CD4-positive, alpha-beta memory T cell (primary cell): ENCODE measurements around the gene TOMM22. TPM values are rescaled to one million over a fixed set of nuclear protein-coding genes. Genes with fewer than 3 reads are reported as not detected.

Experiments
- CTCF ChIA-PET: fragments of 350-600 bp; sonication (Branson Sonifier 250); formaldehyde crosslinking; loops from one replicate; lab custom pipeline; 2021; ENCODE audit warnings: inconsistent platforms; ENCODE audit not compliant: partially characterized antibody; lab: Charles Lee
- POLR2A ChIA-PET: fragments of 350-600 bp; sonication (Branson Sonifier 250); formaldehyde crosslinking; loops from one replicate; lab custom pipeline; 2021; ENCODE audit not compliant: partially characterized antibody; lab: Charles Lee
- DNase-seq, 5 donors: peaks; one replicate each; pipeline versions ENCODE4 v3.0.0 to v3.0.0-alpha.2; 2020 to 2022; ENCODE audit warnings: mixed read lengths in 1 of 5
- H3K27ac ChIP-seq: one replicate; pipeline ENCODE4 v1.7.0; 2013; ENCODE audit warnings: low read depth, low read length
- H3K27me3 ChIP-seq: 2 replicates; pipeline ENCODE4 v1.7.0; 2013; ENCODE audit warnings: mild to moderate bottlenecking, low read length, moderate library complexity; ENCODE audit not compliant: insufficient read depth
- H3K36me3 ChIP-seq: 2 replicates; pipeline ENCODE4 v1.7.0; 2013; ENCODE audit warnings: mild to moderate bottlenecking, low read length, moderate library complexity; ENCODE audit not compliant: insufficient read depth
- H3K4me1 ChIP-seq: 2 replicates; pipeline ENCODE4 v1.7.0; 2013; ENCODE audit warnings: mild to moderate bottlenecking, low read length, moderate library complexity; ENCODE audit not compliant: insufficient read depth
- H3K4me3 ChIP-seq, 2 donors: one replicate each; pipeline ENCODE4 v1.7.0; 2013; ENCODE audit warnings: low read length in 2 of 2, mild to moderate bottlenecking in 1 of 2
- H3K9me3 ChIP-seq, 2 donors: one replicate each; pipeline ENCODE4 v1.7.0; 2013; ENCODE audit warnings: low read length in 2 of 2, control low read depth in 1 of 2; ENCODE audit not compliant: control insufficient read depth in 1 of 2
- H3K27ac Mint-ChIP-seq, 7 donors: one replicate each; pipeline ENCODE4 v1.8.0; 2020 to 2021; ENCODE audit warnings: mixed read lengths in 7 of 7, mild to moderate bottlenecking in 6 of 7, inconsistent platforms in 3 of 7, moderate library complexity in 3 of 7
- H3K27me3 Mint-ChIP-seq, 2 donors: one replicate each; pipeline ENCODE4 v1.8.0; 2020 to 2021; ENCODE audit warnings: mixed read lengths in 2 of 2
- H3K36me3 Mint-ChIP-seq, 2 donors: one replicate each; pipeline ENCODE4 v1.8.0; 2020 to 2021; ENCODE audit warnings: mixed read lengths in 2 of 2, inconsistent platforms in 1 of 2, mild to moderate bottlenecking in 1 of 2
- H3K4me1 Mint-ChIP-seq, 4 donors: one replicate each; pipeline ENCODE4 v1.8.0; 2020 to 2021; ENCODE audit warnings: mixed read lengths in 4 of 4, mild to moderate bottlenecking in 1 of 4
- H3K4me3 Mint-ChIP-seq, 8 donors: one replicate each; pipeline ENCODE4 v1.8.0; 2020 to 2021; ENCODE audit warnings: mixed read lengths in 8 of 8, mild to moderate bottlenecking in 7 of 8, moderate library complexity in 6 of 8, inconsistent platforms in 3 of 8
- H3K9me3 Mint-ChIP-seq, 8 donors: one replicate each; pipeline ENCODE4 v1.8.0; 2020 to 2021; ENCODE audit warnings: mixed read lengths in 8 of 8, mild to moderate bottlenecking in 5 of 8, inconsistent platforms in 3 of 8, moderate library complexity in 1 of 8
- intact Hi-C: fragments of 100-400 bp; cut with micrococcal nuclease; formaldehyde crosslinking; loops from one replicate; pipeline ENCODE4 v1.15.1; 2023
- polyA plus RNA-seq, 2 donors: library from polyadenylated mRNA; unstranded; fragments of 300-500 nt; fragmentation: Illumina TruSeq; gene quantifications; one replicate each; pipeline ENCODE4 v1.2.3, GENCODE V29; 2021
- total RNA-seq, 2 experiments: library from RNA; stranded (reverse); gene quantifications; one replicate each; pipeline ENCODE4 v1.2.3, GENCODE V29; 2021

TOMM22 gene
- total and polyA plus RNA-seq, 4 experiments from 2014 or later = 41.2 to 78.9 (median 51.3) TPM

DNA sequence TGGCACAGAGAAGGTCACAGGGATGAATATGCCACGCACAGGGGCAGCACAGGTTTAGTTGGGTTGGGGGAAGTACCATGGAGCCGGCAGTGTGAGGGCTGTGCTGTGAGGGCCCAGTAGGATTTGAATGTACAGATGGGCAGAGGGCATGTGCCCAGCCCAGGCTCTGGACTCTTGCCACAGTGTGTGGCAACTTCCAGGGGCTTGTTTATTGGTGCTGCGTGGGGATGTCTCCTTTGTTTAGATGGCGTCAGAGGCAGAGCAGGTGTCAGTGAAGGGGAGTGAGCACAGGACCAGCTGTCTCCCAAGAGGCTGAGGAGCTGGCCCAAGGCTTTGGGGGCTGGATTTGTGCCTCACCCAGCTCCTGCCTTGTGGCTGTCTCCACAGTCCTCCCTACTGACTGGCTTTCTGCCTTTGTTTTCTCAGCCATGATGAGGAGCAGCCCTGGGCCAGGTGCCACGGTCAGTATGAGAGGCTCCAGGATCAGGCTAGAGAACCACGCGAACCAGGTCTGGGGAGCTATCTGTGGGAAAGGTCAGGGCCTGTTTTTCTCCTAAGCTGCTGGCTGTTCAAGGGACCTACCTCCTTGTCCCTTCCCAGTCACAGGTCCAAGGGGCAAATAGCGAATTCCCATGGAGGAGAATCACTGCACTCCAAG lies 52.1 kb downstream of the TOMM22 start:
- peak in 1 of 5 donors; percentile 12 for DNase-seq

DNA sequence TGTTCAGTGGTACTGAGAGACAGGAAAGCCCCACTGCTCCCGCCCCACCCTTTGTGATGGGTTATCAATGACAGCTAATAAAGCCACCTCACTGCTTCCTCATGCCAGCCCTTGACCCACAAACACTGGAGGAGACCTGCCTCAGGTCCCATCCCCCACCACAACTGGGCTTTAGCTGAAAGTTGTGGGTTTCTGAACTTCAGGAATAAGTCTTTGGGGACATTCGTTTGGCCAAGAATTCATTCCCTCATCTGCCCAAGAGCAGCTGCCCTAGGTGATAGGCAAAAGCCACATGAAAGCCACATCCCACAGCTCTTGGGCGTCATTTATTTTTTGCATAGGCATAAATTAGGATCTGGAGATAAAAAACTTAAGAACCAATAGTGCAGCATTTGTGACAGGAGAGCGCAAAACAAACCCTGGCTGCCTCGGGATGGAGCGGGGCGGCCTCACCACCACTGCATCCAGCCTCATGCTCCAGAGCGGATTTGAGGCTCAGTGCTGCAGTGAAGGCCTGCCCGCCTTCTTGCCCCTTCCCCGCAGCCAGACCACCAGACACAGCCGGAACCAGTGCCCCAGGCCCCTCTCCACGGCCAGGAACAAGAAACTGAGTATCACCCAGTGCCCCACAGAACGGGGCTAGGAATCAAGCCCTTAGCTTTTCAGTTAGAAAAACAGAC lies 52.8 kb downstream of the TOMM22 start:
- ChIA-PET CTCF (interaction anchor here (0.8 to 7.5 kb wide), 14 partner anchors 8 to 108 kb away, joined by 3 to 74 read pairs (median 14); partner anchors contain the start of gene NPTXR), POLR2A (interaction anchor here (4.0 to 42.6 kb wide), 8 partner anchors 0 to 136 kb away, joined by 23 to 1746 read pairs (median 39); partner anchors contain the start of genes CBX6, GTPBP1, JOSD1 and NPTXR)
- peak in 1 of 5 donors; percentile 36 for DNase-seq
- peak overlapping the region in 3 of 8 donors; percentile 7 to 54 (median 32) for H3K4me3 Mint-ChIP-seq
- Histone ChIP-seq H3K4me1 (peaks cover 52% of the 10 kb centered on the region), H3K36me3 (peaks cover 78% of the 10 kb centered on the region), H3K27me3 (no peaks in the 10 kb centered on the region), H3K4me3 (no peak overlapping the region), H3K9me3 (no peaks in the 10 kb centered on the region), H3K27ac (peak overlapping the region; percentile 30)
- intact Hi-C loops = loop anchor here (5.0 kb wide), 1 partner anchor 108 kb away; the partner anchor contains the start of gene NPTXR
- peaks cover 0 to 8% (median 0%) of the 10 kb centered on the region in 8 donors for H3K9me3 Mint-ChIP-seq
- H3K36me3 Mint-ChIP-seq = peaks cover 33 to 81% of the 10 kb centered on the region in 2 donors
- H3K27ac Mint-ChIP-seq = peak overlapping the region; percentile 47 to 90 (median 82)
- no peaks in the 10 kb centered on the region for H3K27me3 Mint-ChIP-seq
- H3K4me1 Mint-ChIP-seq = peaks cover 18 to 65% (median 37%) of the 10 kb centered on the region in 4 donors

More for the DNA sequence above, 52.1 kb downstream of the TOMM22 start:
- H3K9me3 ChIP-seq = no peaks in the 10 kb centered on the region
- Mint-ChIP-seq H3K4me1 (peaks cover 18 to 65% (median 34%) of the 10 kb centered on the region in 4 donors), H3K27me3 (no peaks in the 10 kb centered on the region), H3K9me3 (peaks cover 0 to 8% (median 0%) of the 10 kb centered on the region in 8 donors), H3K27ac (peak overlapping the region; percentile 75 to 90 (median 86)), H3K4me3 (peak overlapping the region in 2 of 8 donors; percentile 12 to 32), H3K36me3 (peaks cover 35 to 86% of the 10 kb centered on the region in 2 donors)
- CTCF ChIA-PET = interaction anchor here (0.8 to 7.5 kb wide), 18 partner anchors 9 to 109 kb away, joined by 3 to 74 read pairs (median 10); partner anchors contain the start of genes GTPBP1 and NPTXR
- intact Hi-C loops = loop anchor here (1.0 to 5.0 kb wide), 4 partner anchors 17 to 108 kb away; partner anchors contain the start of gene NPTXR
- POLR2A ChIA-PET = interaction anchor here (0.8 to 42.6 kb wide), 11 partner anchors 1 to 269 kb away, joined by 4 to 1746 read pairs (median 27); partner anchors contain the start of genes CBX6, DNAL4, GTPBP1 and JOSD1
- no peak overlapping the region for H3K4me3 ChIP-seq
- H3K36me3 ChIP-seq = peaks cover 77% of the 10 kb centered on the region
- no peaks in the 10 kb centered on the region for H3K27me3 ChIP-seq
- H3K27ac ChIP-seq = peak overlapping the region; percentile 30
- H3K4me1 ChIP-seq = peaks cover 45% of the 10 kb centered on the region

Other genes with a start within 250 kb of the TOMM22 start
- gene KCNJ4, start 226.8 kb upstream of the TOMM22 start, total RNA-seq = not detected
- gene KCNJ4, start 226.8 kb upstream of the TOMM22 start, polyA plus RNA-seq = not detected
- not detected for gene KDELR3, start 213.9 kb upstream of the TOMM22 start, total RNA-seq
- gene KDELR3, start 213.9 kb upstream of the TOMM22 start, polyA plus RNA-seq = under 1 TPM; 0.10 to 0.24 TPM
- 100 to 1,000 TPM; 927 to 960 TPM for gene DDX17, start 175.6 kb upstream of the TOMM22 start, total RNA-seq
- gene DDX17, start 175.6 kb upstream of the TOMM22 start, polyA plus RNA-seq = 10 to 100 TPM in 1 of 2 donors, 1 to 10 TPM in 1; 10.0 to 44.3 TPM
- 1 to 10 TPM in 1 of 2 experiments, under 1 TPM in 1; 0.29 to 1.1 TPM for gene DMC1, start 111.8 kb upstream of the TOMM22 start, total RNA-seq
- not detected for gene DMC1, start 111.8 kb upstream of the TOMM22 start, polyA plus RNA-seq
- under 1 TPM in 1 of 2 experiments, not detected in 1; 0.44 TPM for gene FAM227A, start 25.6 kb upstream of the TOMM22 start, total RNA-seq
- not detected for gene FAM227A, start 25.6 kb upstream of the TOMM22 start, polyA plus RNA-seq
- gene CBY1, start 25.3 kb upstream of the TOMM22 start, total RNA-seq = 10 to 100 TPM; 30.4 to 35.2 TPM
- gene CBY1, start 25.3 kb upstream of the TOMM22 start, polyA plus RNA-seq = 10 to 100 TPM in 1 of 2 donors, 1 to 10 TPM in 1; 3.8 to 10.5 TPM
- 10 to 100 TPM; 64.6 to 65.4 TPM for gene JOSD1, start 19.0 kb downstream of the TOMM22 start, total RNA-seq
- 1 to 10 TPM; 8.0 to 9.6 TPM for gene JOSD1, start 19.0 kb downstream of the TOMM22 start, polyA plus RNA-seq
- gene GTPBP1, start 24.0 kb downstream of the TOMM22 start, total RNA-seq = 10 to 100 TPM; 94.1 to 96.6 TPM
- gene GTPBP1, start 24.0 kb downstream of the TOMM22 start, polyA plus RNA-seq = 10 to 100 TPM; 14.6 to 30.8 TPM
- gene SUN2, start 74.0 kb downstream of the TOMM22 start, total RNA-seq = 1,000 to 10,000 TPM in 1 of 2 experiments, 100 to 1,000 TPM in 1; 988 to 1,004 TPM
- 100 to 1,000 TPM; 323 to 643 TPM for gene SUN2, start 74.0 kb downstream of the TOMM22 start, polyA plus RNA-seq
- gene DNAL4, start 112.2 kb downstream of the TOMM22 start, total RNA-seq = 1 to 10 TPM; 8.6 to 9.6 TPM
- gene DNAL4, start 112.2 kb downstream of the TOMM22 start, polyA plus RNA-seq = 10 to 100 TPM; 11.1 to 13.3 TPM
- 1 to 10 TPM; 8.6 to 9.0 TPM for gene NPTXR, start 162.1 kb downstream of the TOMM22 start, total RNA-seq
- gene NPTXR, start 162.1 kb downstream of the TOMM22 start, polyA plus RNA-seq = under 1 TPM; 0.31 to 0.61 TPM
- 10 to 100 TPM; 85.0 to 88.0 TPM for gene CBX6, start 190.3 kb downstream of the TOMM22 start, total RNA-seq
- 10 to 100 TPM in 1 of 2 donors, 1 to 10 TPM in 1; 4.1 to 10.9 TPM for gene CBX6, start 190.3 kb downstream of the TOMM22 start, polyA plus RNA-seq